G401 (cell line): ENCODE data around the gene GLT6D1. TPM values are rescaled to one million over a fixed set of nuclear protein-coding genes. Genes with fewer than 3 reads are reported as not detected.

Experiments
- DNase-seq: peaks from one replicate; pipeline ENCODE4 v3.0.0-alpha.2; 2015; ENCODE audit warnings: low spot score
- in situ Hi-C: cut with HindIII; loops from 2 replicates; pipeline ENCODE4 v1.10.0; 2016; ENCODE audit warnings: low sequenced_read_pairs, mixed read lengths
- total RNA-seq: library from RNA; depleted of rRNA; stranded (reverse); fragments of >200 nt; shearing (Covaris generic); gene quantifications from 2 replicates; pipeline ENCODE4 v1.2.3, GENCODE V29; 2014

The GLT6D1 gene
- total RNA-seq, 1 experiment from 2014 or later, result not detected

DNA sequence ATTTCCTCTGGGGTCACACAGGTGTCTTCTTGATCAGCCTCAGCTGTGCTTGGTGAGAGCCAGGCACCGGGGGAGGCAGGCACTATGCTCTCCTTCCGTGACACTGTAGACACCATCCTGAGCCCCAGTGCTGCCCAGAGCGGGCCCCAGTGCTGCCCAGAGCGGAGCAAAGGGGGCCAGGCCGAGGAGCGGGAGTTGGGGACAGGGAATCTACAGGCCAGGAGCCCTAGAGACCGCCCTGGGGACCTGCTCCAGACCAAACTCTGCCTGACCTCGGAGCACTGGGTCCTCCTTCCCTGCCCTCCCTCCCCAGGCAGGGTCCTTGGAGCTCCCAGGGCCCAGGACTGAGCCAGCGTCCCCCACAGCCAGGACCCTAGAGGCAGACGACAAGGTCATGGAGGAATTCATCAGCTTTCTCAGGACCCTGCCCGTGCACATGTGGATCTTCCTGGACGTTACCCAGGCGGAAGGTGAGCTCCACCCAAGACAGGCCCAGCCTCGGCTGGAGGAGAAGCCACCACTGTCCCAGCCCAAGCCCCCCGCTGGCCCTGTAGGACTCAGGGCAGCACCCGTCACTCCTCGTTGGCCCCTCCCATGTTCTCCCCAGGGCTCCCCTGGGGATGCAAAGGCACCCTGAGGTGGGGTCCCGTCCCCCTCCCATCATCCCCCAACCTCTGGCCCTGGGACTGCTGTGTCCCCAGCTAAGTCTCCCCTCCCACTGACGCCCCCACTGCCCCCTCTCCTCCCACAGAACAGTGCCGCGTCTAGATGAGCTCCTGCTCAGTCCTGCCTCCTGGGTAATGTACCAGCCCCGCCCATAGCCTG, 47.6 kb downstream of the GLT6D1 start:
- in situ Hi-C loops, result no loop called here
- no peak for DNase-seq

DNA sequence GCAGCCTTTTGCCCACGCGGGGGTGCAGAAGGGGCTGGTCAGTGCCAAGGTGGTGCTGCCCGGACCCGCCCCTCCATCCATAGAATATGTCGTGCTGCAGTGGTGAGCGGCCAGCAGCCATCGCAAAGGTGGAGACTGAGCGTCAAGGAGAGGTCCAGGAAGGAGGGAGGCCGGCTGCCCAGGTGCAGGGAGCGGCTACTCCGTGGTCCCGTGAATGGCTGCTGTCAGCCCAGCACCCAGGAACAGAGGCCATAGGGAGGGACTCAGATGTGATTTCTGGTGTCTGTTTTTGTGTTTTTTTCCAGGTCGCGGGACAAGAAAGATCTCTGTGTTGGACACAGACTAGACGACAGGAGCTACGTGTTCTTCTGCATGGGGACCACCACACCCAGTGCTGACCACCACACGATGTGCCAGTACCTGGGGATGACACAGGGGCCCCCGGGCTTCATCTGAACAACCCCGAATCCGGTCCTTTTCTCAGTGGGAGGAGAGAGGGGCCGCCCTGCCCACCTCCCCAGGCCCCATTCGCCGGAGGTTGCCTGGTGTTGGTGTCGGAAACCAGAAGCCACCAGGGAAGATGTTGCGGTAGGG, 48.8 kb downstream of the GLT6D1 start:
- no peak for DNase-seq
- in situ Hi-C loops, result no loop called here

DNA sequence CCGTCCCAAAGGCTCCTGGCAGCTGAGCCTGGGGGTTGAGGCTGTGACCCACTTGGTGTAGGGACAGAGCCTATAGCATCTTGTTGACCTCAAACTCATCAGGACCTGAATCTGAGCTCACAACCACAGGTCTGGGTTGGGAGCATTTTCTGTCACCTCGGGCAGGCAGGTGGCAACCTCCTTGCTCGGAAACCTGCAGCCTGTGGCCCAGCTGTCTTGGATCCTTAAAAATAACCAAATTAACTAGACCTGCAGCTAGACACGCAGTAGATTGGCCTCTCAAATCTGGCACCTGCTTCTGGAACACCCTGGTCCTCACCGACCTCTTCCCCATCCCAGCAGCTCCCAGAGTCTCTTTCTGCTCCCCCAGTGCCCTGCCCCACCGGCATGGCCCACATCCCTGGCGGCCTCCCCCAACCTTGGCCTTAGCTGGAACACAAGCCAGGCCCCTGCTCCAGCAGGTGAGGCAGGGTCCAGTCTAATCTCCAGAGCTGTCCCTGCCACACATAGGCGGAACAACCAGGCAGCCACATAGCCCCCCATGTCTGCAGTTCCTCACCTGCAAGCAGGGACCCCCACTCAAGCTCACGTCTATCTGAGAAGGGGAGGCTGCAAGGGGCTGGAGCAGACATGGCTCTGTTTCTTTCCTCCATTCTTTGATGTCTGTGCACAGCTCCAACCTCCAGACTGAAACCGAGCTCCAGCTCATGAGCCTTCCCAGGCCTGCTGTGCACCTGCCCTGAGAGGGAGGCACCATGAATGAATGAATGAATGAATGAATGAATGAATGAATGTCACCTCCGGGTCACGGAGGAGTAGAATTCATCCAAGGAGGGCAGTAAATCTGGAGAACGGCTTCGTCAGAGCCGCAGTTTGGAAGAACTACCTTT, 49.5 kb downstream of the GLT6D1 start:
- in situ Hi-C loops, result no loop called here
- DNase-seq, result no peak

DNA sequence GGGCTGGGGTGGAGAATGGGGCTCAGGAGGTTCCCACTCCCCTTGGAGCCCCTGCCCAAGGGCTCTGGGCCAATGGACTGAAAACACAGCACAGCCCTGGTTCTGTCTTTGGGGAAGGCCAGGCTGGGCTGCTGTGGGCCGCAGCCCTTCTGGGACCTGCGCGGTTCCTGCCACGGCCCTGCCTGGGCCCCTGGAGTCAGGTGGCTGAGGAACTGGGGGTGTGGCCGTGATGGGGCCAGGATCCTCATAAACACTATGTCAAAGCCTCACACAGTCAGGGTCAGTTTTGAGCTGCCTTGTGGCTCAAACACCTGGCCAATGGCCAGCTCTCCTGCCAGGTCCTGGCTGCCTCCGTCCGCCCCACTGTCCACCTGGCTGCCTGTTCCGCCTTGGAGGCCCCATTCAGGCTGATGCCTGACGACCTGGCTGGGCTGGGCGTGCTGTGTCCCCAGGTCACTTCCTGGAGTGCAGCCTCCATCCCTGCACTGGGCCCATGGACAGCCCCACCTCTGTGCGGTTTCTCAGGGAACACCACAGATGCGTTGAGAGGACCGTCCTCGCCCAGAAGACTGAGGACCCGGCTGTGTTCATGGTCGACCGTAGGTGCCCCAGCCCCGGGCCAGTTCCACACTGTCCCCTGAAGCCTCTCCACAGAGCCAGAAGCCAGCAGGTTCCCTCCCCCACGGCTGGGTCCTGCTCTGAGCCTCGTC, 50.3 kb downstream of the GLT6D1 start:
- DNase-seq, result peak; percentile 60

DNA sequence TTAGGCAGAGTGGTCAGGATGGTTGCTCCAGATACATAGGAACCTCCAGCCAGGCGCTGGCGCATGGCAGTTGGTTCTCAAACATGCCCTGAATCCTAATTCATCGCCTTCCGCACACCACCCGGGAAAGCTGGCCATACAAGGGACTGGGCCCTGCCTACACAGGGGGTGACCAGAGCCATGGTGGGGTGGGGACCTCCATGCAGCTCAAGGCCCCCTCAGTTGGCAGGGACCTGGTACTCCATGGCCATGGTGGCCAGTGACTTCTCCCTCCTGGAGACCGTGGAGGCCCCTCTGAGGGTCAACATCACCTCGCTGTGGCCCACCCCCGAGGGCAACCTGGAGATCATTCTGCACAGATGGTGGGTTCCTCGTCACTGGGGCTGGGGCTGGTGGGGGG, 51.0 kb downstream of the GLT6D1 start:
- in situ Hi-C loops, result no loop called here
- DNase-seq, result no peak

More for the DNA sequence above, 50.3 kb downstream of the GLT6D1 start:
- in situ Hi-C loops, result no loop called here

DNA sequence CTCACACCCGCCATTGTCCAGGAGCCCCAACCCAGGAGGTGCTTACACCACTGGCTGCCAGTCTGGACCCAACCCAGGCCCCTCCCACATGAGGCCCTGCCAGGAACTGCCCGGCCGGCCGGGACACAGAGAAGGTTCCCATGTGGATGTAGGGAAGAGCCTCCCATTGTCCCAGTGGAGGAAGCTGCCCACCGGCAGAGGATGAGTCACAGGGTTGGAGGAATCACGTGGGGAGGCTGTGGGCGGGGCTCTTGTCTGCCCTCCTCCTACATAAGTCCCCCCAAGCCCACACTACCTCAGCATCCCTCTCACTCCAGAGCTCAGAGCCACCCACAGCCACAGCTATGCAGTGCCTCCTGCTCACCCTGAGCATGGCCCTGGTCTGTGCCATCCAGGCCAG, 51.7 kb downstream of the GLT6D1 start:
- in situ Hi-C loops, result no loop called here
- DNase-seq, result no peak

DNA sequence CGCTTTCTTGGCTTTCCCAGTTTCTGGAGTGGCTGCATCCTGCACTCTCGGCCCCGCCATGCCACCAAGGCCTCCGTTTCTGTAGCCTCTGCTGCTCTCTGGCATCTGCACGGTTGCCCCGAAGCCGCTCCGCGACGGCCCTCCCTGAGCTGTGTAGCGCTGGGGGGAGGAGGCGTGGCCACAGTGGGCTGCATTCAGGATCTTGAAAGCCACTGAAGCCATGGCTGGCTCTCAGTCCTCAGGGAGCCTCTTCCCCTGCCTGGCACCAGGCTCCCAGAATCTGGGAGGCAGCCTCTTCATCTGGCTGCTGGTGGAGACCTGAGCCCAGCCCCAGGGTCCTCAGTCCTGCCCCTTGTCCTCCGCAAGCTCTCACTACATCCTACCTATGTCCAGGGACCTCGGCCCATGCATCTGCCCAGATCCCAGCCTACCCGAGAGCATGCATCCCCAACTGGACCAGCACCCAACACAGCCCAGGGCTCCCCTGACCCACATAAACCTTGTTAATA, 52.7 kb downstream of the GLT6D1 start:
- DNase-seq, result no peak
- in situ Hi-C loops, result no loop called here

DNA sequence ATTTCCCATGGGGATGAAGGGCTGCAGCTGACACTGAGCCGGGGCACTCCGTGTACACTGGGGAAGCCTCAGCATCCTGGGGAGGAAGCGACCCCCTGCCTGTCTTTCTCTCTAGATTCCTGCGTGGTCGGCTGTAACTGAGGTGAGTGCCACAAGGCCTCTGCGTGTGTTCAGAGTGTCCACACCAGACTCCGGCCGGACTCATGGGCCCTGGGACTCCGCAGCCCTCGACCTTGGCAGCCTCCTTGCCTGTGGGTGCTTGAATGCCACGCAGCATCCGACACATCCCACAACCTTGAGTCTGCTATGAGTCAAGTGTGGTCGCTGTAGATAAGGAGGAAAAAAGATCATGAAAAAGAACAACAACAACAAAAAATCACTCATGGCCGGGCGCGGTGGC, 54.4 kb downstream of the GLT6D1 start:
- DNase-seq, result no peak

DNA sequence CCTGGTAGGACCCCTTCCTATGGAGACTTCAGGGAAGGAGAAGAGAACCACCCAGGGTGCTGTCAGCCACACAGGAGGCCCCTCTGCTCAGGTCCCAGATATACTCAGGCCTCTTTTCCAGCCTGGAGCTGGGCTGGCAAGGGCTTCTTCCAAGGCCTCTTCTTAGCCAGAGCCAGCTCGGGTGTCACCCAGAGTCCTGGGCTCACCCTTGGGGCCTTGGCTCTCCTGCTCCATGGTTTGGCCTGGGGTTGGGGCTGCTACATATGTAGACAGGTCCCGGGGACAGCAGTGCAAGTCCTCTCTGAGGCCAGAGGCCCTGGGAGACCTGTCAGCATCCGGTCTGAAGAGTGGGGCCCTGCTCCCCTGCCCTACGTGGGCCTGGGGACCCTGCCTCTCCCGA, 55.0 kb downstream of the GLT6D1 start:
- in situ Hi-C loops, result no loop called here
- no peak for DNase-seq

More for the DNA sequence above, 54.4 kb downstream of the GLT6D1 start:
- in situ Hi-C loops, result no loop called here

DNA sequence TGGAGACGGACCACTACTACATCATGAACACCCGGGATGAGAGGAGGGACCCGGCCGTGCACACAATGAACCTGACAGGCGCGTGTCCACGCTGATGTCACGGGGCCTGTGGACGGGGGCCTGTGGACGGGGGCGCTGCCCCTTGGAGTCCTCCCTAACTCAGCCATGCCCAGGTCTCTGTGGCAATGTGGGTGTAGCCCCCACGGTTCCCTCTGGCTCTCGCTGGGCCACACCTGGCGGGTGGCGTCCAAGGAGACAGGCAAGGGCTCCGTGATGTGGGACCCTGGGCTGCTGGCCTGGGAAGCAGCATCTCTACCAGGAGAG, 55.7 kb downstream of the GLT6D1 start:
- no peak for DNase-seq
- in situ Hi-C loops, result no loop called here

DNA sequence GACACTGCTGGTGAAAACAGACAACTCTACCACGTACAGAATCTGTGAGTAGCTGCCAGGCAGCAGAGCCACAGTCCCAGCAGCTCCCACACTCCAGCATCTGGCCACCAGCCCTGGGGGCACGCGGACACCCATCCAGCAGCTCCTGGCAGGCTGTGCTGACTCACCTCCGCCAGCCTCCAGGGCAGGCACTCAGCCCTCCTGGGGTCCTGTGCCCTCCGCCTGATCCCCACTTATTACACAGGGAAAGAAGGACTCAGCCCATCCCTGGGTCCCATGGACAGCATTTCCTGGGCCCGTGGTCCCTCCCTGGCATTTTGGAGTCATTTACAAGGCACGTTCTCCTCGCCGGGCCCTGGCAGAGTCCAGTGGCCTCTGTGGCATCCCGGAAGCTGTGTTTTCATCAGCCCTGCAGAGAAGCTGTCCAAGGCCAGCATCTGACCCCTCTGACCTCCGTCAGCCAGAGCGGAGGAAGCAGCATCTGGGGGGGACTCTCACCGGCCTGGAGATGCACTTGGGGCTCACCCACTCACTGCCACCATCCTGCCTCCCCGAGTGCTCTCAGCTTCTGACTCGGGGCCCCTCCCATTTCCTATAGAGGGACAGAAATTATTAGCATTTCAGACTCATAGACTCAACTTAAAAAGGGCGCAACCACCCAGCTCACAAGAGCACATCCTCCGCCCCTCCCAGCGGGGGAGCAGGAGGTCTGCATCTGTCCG, 56.2 kb downstream of the GLT6D1 start:
- no peak for DNase-seq
- in situ Hi-C loops, result no loop called here

DNA sequence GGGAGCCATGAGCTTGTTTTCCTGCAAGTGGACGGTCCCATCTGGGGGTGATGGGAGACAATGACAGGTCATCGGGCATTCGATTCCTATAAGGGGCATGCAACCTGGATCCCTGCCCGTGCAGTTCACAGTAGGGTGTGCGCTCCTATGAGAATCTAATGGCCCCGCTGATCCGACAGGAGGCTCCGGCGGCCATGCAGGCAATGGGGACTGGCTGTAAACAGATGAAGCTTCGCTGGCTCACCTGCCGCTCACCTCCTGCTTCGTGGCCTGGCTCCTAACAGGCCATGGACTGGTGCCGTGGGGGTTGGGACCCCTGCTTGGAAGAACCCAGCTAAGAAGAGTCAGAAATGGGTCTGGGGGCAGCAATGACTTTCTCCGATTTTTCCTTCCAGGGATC, 56.8 kb downstream of the GLT6D1 start:
- in situ Hi-C loops, result no loop called here

DNA sequence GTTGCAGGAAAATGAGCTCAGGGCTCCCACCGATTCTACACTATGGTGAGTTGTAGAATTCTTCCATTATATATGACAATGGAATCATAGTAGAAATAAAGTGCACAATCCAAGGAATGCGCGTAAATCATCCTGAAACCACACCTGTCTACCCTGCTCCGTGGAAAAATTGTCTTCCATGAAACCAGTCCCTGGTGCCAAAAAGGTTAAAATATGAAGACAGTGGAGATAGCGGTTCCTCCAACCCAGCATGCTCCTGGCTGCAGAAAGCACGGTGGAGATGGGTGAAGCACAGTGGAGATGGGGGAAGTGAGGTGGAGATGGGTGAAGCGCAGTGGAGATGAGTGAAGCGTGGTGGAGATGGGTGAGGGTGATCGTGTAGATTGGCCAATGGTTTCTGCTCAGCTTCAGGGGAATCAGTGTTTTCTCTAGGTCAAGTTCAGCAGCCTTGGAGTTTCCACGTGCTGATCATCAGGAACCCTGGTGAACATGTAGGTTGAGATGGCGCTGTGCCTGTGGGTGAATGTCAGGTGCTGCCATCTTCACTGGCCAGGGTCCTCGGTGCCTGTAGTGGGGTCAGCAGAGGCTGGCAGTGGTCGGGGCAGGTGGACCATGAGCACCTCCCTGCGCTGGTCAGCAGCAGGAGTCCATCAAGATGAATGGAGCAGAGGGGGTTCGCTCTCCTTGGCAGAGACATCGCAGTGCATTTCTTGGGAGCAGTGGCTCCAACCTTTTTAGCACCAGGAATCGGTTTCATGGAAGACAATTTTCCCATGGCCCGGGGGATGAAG, 57.5 kb downstream of the GLT6D1 start:
- DNase-seq, result no peak
- in situ Hi-C loops, result no loop called here

More for the DNA sequence above, 56.8 kb downstream of the GLT6D1 start:
- DNase-seq, result no peak

DNA sequence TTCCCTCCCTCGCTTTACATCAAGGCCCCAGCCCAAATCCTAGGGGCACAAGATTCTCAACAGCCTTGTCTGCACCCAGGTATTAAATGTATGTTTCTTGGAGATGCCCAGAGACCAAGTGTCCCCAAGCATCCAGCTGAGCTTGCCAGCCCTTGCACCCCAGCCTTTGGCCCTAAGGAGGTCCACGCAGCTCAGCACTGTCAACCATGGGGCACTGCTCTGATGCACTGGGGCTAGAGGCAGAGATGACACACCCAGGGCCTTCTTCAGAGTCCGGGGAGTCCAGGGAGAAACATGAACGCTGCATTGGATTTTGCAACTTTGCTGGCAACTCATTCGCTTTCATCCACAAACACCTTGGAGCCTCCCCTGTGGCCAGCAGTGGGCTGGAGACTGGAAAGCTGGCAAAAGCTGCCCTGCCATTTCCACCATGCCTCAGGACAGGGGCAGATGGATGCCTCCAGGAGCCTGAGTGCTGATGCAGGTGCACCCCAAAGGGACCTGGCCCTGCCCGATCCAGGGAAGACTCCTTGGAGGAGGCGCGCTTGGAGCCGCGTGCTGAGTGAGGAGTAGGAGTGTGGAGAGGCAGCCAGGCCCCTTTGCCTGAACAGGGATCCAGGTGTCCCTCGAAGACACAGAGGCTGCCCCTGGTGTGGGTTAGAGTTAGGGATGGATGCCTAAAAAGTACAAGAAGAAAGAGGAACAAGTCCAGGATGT, 58.5 kb downstream of the GLT6D1 start:
- in situ Hi-C loops, result no loop called here
- DNase-seq, result no peak

DNA sequence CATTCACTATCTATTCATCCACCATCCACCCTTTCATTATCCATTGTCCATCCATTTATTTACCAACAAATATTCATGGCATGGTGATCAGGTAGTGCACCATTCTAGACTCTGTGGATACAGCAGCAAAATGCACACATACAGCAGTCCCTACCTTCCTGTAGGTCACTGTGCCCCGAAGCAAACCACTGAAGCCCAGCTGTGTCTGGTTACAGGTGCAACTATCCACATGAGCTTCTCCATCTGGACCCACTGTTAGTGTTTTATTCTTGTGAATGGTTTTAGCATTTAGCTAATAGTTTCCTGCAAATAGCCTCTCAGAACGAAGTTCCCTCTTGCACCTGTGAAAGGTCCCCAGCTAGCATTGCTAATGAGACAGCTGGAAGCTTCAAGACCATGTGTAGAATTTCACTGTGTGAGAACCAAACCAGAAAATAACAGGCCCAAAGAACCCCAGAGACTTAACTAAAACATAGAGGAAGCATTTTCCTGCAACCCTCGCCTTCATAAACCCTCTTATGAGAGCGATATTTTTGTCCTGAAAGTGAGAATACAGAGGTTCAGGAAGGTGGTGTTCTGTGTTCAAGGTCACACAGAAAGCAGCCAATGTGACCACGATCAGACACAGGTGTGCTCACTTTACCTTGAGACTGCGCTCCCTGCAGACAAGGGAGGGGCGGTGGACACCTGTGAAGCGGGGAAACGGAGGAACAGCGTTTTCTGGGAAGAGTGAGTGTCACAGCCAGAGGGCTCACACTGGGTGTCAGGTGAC, 59.3 kb downstream of the GLT6D1 start:
- in situ Hi-C loops, result no loop called here

DNA sequence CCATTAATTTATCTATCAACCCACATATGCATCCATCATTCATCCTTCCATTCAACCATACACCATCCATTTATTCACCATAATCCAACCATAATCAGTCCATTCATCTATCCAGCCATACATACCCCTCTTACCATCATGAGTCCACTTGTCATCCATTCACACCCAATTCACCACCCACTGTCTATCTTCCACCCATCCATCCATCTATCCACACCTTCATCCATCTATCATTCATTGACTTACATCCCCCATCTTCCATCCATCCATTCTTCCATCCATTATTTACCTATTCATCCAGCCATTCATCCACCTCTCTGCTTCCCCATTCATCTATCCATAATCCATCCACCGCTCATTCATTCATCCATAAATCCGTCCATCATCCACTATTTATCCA, 60.0 kb downstream of the GLT6D1 start:
- in situ Hi-C loops, result no loop called here

More for the DNA sequence above, 59.3 kb downstream of the GLT6D1 start:
- DNase-seq, result no peak

DNA sequence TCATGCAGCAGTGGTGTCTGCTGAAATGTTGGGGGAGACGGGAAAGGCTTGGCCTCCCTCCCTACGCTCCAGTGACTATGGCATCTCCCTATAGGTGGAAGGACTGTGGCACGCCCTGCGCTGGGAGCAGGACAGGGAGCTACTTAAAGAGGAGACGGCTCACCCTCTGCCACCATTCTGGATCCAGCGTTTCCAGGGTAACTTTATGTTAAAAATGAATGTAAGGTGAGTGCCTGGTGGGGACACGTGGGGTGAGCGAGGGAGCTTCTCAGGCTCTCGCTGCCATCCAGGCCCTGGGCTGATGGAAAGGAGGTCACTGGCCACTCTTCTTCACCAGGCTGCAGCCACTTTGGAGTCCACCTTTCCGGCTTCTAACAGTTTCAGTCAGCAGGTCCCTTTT, 62.1 kb downstream of the GLT6D1 start:
- in situ Hi-C loops, result no loop called here
- no peak for DNase-seq

More for the DNA sequence above, 60.0 kb downstream of the GLT6D1 start:
- DNase-seq, result no peak
